ENCODE measurements around the gene TEAD1. TPM values are rescaled to one million over a fixed set of nuclear protein-coding genes. Genes with fewer than 3 reads are reported as not detected.

TEAD1 gene
- total and polyA plus RNA-seq, 2 donors (not counting 3 experiments of a cell fraction or from before 2014, with no cell fraction given): 15.3 to 49.0 TPM

GRCh38 chr11:12764187-12764914 lies 90.1 kb downstream of the TEAD1 start:
- no peak overlapping the region for H3K27ac ChIP-seq (ENCODE audit: insufficient read depth, low read depth, low read length)
- no peak overlapping the region for H3K9ac ChIP-seq (replicated peaks; ENCODE audit: extremely low read depth, insufficient read depth, low read length)
- CTCF ChIA-PET: interaction anchor here (0.7 to 1.7 kb wide), 3 partner anchors 11 to 124 kb away, joined by 3 to 4 read pairs (median 3); no protein-coding TSS in a partner anchor
- POLR2A ChIA-PET: no interaction called here
- no peaks in the 10 kb centered on the region for H3K9me1 ChIP-seq (replicated peaks; ENCODE audit: control insufficient read depth, extremely low read depth, insufficient read depth, low read length)
- peaks cover 24% of the 10 kb centered on the region for H3K4me1 ChIP-seq (ENCODE audit: control insufficient read depth, extremely low read depth, insufficient read depth, low read length)
- no peak for DNase-seq (ENCODE audit: low read depth, low spot score)
- no peaks in the 10 kb centered on the region for H3K27me3 ChIP-seq (ENCODE audit: control insufficient read depth in 2 of 2, insufficient read depth in 2 of 2, low read length in 2 of 2)
- intact Hi-C loops (cut with micrococcal nuclease): loop anchor here (5.0 kb wide), 1 partner anchor 123 kb away; no protein-coding TSS in a partner anchor
- H3K79me2 ChIP-seq (ENCODE audit: control insufficient read depth, insufficient read depth, low read length): peaks cover 22% of the 10 kb centered on the region
- H3K4me2 ChIP-seq (ENCODE audit: insufficient read depth, low read length): no peak overlapping the region
- H3K9me3 ChIP-seq (replicated peaks; ENCODE audit: control insufficient read depth, insufficient read depth, low read length): no peaks in the 10 kb centered on the region
- H3K4me3 ChIP-seq (replicated peaks in 1 of 3; ENCODE audit: insufficient read depth in 1 of 3, low read depth in 1 of 3, low read length in 3 of 3): no peak overlapping the region
- dilution Hi-C loops (cut with MboI; ENCODE audit: extremely low pct_ligation_motif_present, low sequenced_read_pairs): no loop called here
- no TSS peak for BruUV-seq (replicated peaks)
- H3K36me3 ChIP-seq (ENCODE audit: control insufficient read depth in 2 of 2, extremely low read depth in 1 of 2, insufficient read depth in 2 of 2, low read length in 2 of 2): peaks cover 2 to 3% of the 10 kb centered on the region in 2 experiments
- H2AFZ ChIP-seq (ENCODE audit: low read depth, low read length): no peak overlapping the region
- no peak for FAIRE-seq
- no peaks in the 10 kb centered on the region for H4K20me1 ChIP-seq (replicated peaks; ENCODE audit: control insufficient read depth, extremely low read depth, insufficient read depth, low read length)
- TF ChIP-seq EZH2 (IDR thresholded peaks at IDR 0.05; ENCODE audit: borderline replicate concordance, low read depth, low read length, severe bottlenecking) (no peak), POLR2A (IDR thresholded peaks at IDR 0.05; ENCODE audit: low read depth, low read length) (no peak), JUN (IDR thresholded peaks at IDR 0.05; ENCODE audit: borderline replicate concordance, insufficient read depth, insufficient read length, low read depth) (no peak), POLR2AphosphoS5 (IDR thresholded peaks at IDR 0.05; ENCODE audit: insufficient read depth, low read depth, low read length) (no peak), MYC (IDR thresholded peaks at IDR 0.05; ENCODE audit: low read depth, low read length) (no peak), FOS (IDR thresholded peaks at IDR 0.05; ENCODE audit: borderline replicate concordance, insufficient read depth, low read length) (no peak), CTCF (IDR thresholded peaks at IDR 0.05; ENCODE audit: extremely low read depth in 1 of 2, insufficient read depth in 1 of 2, low read depth in 1 of 2, low read length in 2 of 2) (no peak), MAX (IDR thresholded peaks at IDR 0.05; ENCODE audit: insufficient read depth, insufficient read length) (no peak), GATA2 (IDR thresholded peaks at IDR 0.05; ENCODE audit: insufficient read depth, insufficient read length, low read depth, low read length) (no peak)
